ENCODE data around the gene KCNIP3.

KCNIP3 gene

GRCh38 chr2:95385570-95385984 lies 88.4 kb downstream of the KCNIP3 start:
- no peak for TF ChIP-seq CTCF (IDR thresholded peaks at IDR 0.05; ENCODE audit: insufficient read depth, low read length, poor library complexity, severe bottlenecking)
- Histone ChIP-seq H3K27me3 (replicated peaks; ENCODE audit: control insufficient read depth, insufficient read depth, low read length) (no peaks in the 10 kb centered on the region), H3K4me3 (replicated peaks; ENCODE audit: low read depth, low read length) (no peak overlapping the region), H3K36me3 (ENCODE audit: control insufficient read depth, insufficient read depth, low read length) (no peaks in the 10 kb centered on the region)
- no peak for DNase-seq (ENCODE audit: extremely low read depth, insufficient read length)

GRCh38 chr2:95386031-95386430 lies 88.9 kb downstream of the KCNIP3 start:
- TF ChIP-seq CTCF (IDR thresholded peaks at IDR 0.05; ENCODE audit: insufficient read depth, low read length, poor library complexity, severe bottlenecking) = no peak

GRCh38 chr2:95387358-95387757 lies 90.2 kb downstream of the KCNIP3 start:
- no peak overlapping the region for H3K4me3 ChIP-seq (replicated peaks; ENCODE audit: low read depth, low read length)
- TF ChIP-seq CTCF (IDR thresholded peaks at IDR 0.05; ENCODE audit: insufficient read depth, low read length, poor library complexity, severe bottlenecking) = no peak
- DNase-seq (ENCODE audit: extremely low read depth, insufficient read length) = no peak
- no peaks in the 10 kb centered on the region for H3K27me3 ChIP-seq (replicated peaks; ENCODE audit: control insufficient read depth, insufficient read depth, low read length)
- no peaks in the 10 kb centered on the region for H3K36me3 ChIP-seq (ENCODE audit: control insufficient read depth, insufficient read depth, low read length)

More at GRCh38 chr2:95386031-95386430, 88.9 kb downstream of the KCNIP3 start:
- H3K4me3 ChIP-seq (replicated peaks; ENCODE audit: low read depth, low read length) = no peak overlapping the region
- H3K27me3 ChIP-seq (replicated peaks; ENCODE audit: control insufficient read depth, insufficient read depth, low read length) = no peaks in the 10 kb centered on the region
- DNase-seq (ENCODE audit: extremely low read depth, insufficient read length) = no peak
- H3K36me3 ChIP-seq (ENCODE audit: control insufficient read depth, insufficient read depth, low read length) = no peaks in the 10 kb centered on the region

- Histone ChIP-seq H3K4me3 (replicated peaks; ENCODE audit: low read depth, low read length) (no peak overlapping the region), H3K36me3 (ENCODE audit: control insufficient read depth, insufficient read depth, low read length) (no peaks in the 10 kb centered on the region), H3K27me3 (replicated peaks; ENCODE audit: control insufficient read depth, insufficient read depth, low read length) (no peaks in the 10 kb centered on the region)
- DNase-seq (ENCODE audit: extremely low read depth, insufficient read length) = no peak
- no peak for TF ChIP-seq CTCF (IDR thresholded peaks at IDR 0.05; ENCODE audit: insufficient read depth, low read length, poor library complexity, severe bottlenecking)
Observed at GRCh38 chr2:95388091-95388692, 91.0 kb downstream of the KCNIP3 start.

- DNase-seq (ENCODE audit: extremely low read depth, insufficient read length) = no peak
- TF ChIP-seq CTCF (IDR thresholded peaks at IDR 0.05; ENCODE audit: insufficient read depth, low read length, poor library complexity, severe bottlenecking) = no peak
- no peaks in the 10 kb centered on the region for H3K36me3 ChIP-seq (ENCODE audit: control insufficient read depth, insufficient read depth, low read length)
- no peaks in the 10 kb centered on the region for H3K27me3 ChIP-seq (replicated peaks; ENCODE audit: control insufficient read depth, insufficient read depth, low read length)
- no peak overlapping the region for H3K4me3 ChIP-seq (replicated peaks; ENCODE audit: low read depth, low read length)
Observed at GRCh38 chr2:95388856-95389244, 91.7 kb downstream of the KCNIP3 start.
